OCI-LY3 (cell line): ENCODE results near the gene UPK2.
"Not testable (repeated sequence)": the region's sequence is repeated elsewhere in the genome, so short reads cannot be mapped to it uniquely, and the experiment has no call there.

Experiments
- H2AFZ ChIP-seq: fragments of 200-600, 300-600 bp; shearing (Covaris generic); 2 replicates; pipeline ENCODE4 v1.6.0; 2014; ENCODE audit warnings: antibody characterized with exemption, low read depth, low read length
- H3K27ac ChIP-seq: fragments of 200-600, 300-600 bp; sonication (generic); 2 replicates; pipeline ENCODE4 v1.5.1; 2014; ENCODE audit warnings: mild to moderate bottlenecking, low read length, moderate library complexity, mixed read lengths
- H3K27me3 ChIP-seq: fragments of 200-600, 300-600 bp; sonication (generic); 2 replicates; pipeline ENCODE4 v1.6.1; 2014; ENCODE audit warnings: low read depth, low read length, mixed read lengths
- H3K36me3 ChIP-seq: fragments of 200-600, 300-600 bp; sonication (generic); replicated peaks from 2 replicates; pipeline ENCODE3; 2014; ENCODE audit warnings: low read depth, low read length, mixed read lengths
- H3K4me1 ChIP-seq: fragments of 300-600, 200-600 bp; sonication (generic); 2 replicates; pipeline ENCODE4 v1.6.1; 2014; ENCODE audit warnings: low read length, mixed read lengths
- H3K4me2 ChIP-seq: fragments of 200-600, 300-600 bp; sonication (generic); 2 replicates; pipeline ENCODE4 v1.6.1; 2014; ENCODE audit warnings: low read length, mixed read lengths
- H3K4me3 ChIP-seq: fragments of 300-600, 200-600 bp; sonication (generic); 2 replicates; pipeline ENCODE4 v1.5.1; 2014; ENCODE audit warnings: antibody characterized with exemption, mild to moderate bottlenecking, low read length, moderate library complexity
- H3K79me2 ChIP-seq: fragments of 300-600, 200-600 bp; shearing (Covaris generic); 2 replicates; pipeline ENCODE4 v1.6.1; 2014; ENCODE audit warnings: mild to moderate bottlenecking, low read length, mixed read lengths
- H3K9ac ChIP-seq: fragments of 300-600, 200-600 bp; shearing (Covaris generic); 2 replicates; pipeline ENCODE4 v1.6.0; 2014; ENCODE audit warnings: mild to moderate bottlenecking, low read length, moderate library complexity
- H3K9me3 ChIP-seq: fragments of 200-600, 300-600 bp; shearing (Covaris generic); 2 replicates; pipeline ENCODE4 v1.6.1; 2014; ENCODE audit warnings: low read length, mixed read lengths; ENCODE audit not compliant: insufficient read depth
- H4K20me1 ChIP-seq: fragments of 200-600, 300-600 bp; sonication (generic); 2 replicates; pipeline ENCODE4 v1.6.1; 2016; ENCODE audit warnings: low read length, mixed read lengths; ENCODE audit not compliant: insufficient read depth
- CTCF ChIP-seq: fragments of 200-600, 300-600 bp; sonication (generic); IDR thresholded peaks from 2 replicates; pipeline ENCODE4 v1.5.1; 2014; ENCODE audit warnings: antibody characterized with exemption, low read length, low read depth
- EZH2phosphoT487 ChIP-seq: fragments of 200-600 bp; shearing (Covaris generic); IDR thresholded peaks from 2 replicates; pipeline ENCODE4 v1.6.1; 2018; ENCODE audit warnings: antibody characterized with exemption, mixed run types, low read depth

UPK2 gene

GRCh38 chr11:118953265-118953664, 2.8 kb upstream of the UPK2 start:
- no peak overlapping the region for H3K4me3 ChIP-seq

DNA sequence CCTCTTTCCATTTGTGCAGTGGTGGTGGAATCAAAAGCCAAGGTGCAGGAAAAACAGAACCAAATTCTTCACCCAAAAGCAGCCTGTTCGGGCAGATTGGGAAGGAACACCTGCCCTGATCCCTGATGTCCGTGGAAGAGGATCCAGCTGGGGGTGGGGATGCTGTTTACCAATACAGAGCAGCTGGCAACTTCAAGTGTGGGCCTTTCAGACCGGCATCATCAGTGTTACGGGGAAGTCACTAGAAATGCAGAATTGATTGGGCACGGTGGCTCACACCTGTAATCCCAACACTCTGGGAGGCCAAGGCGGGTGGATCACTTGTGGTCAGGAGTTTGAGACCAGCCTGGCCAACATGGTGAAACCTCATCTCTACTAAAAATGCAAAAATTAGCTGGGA, 2.1 kb upstream of the UPK2 start:
- H3K27me3 ChIP-seq: peaks cover 18% of the 10 kb centered on the region
- not testable (repeated sequence) for H3K4me3 ChIP-seq, H3K4me1 ChIP-seq, H3K9ac ChIP-seq, H2AFZ ChIP-seq, H3K79me2 ChIP-seq, H3K4me2 ChIP-seq, H3K36me3 ChIP-seq, H4K20me1 ChIP-seq, H3K9me3 ChIP-seq, H3K27ac ChIP-seq

More at GRCh38 chr11:118953265-118953664, 2.8 kb upstream of the UPK2 start:
- Histone ChIP-seq H3K27me3 (peaks cover 18% of the 10 kb centered on the region), H3K4me2 (no peak overlapping the region), H3K36me3 (no peaks in the 10 kb centered on the region), H4K20me1 (no peaks in the 10 kb centered on the region), H3K9ac (no peak overlapping the region), H3K79me2 (no peaks in the 10 kb centered on the region), H3K4me1 (no peaks in the 10 kb centered on the region), H2AFZ (no peak overlapping the region), H3K9me3 (no peaks in the 10 kb centered on the region), H3K27ac (no peak overlapping the region)
- TF ChIP-seq CTCF: no peak
- no peak for TF ChIP-seq EZH2phosphoT487

DNA sequence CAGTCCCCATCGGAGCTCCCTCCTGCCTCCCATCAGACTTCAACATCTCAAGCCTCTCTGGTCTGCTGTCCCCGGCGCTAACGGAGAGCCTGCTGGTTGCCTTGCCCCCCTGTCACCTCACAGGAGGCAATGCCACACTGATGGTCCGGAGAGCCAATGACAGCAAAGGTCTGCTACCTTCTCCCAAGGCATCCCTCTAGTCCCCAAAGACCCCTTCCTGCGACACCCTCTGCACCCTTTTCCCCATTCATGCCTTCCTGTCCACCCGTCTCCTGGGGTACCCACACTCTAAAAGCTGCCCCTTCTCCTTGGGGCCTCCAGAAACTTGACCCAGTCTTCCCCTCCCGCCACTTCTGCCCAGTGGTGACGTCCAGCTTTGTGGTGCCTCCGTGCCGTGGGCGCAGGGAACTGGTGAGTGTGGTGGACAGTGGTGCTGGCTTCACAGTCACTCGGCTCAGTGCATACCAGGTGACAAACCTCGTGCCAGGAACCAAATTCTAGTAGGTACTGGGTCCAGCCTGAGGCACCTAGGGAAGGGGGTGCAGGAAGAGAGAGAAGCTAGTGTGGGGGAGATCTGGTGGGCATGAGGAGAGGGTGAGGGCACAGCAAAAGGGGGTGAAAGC, 860 bp downstream of the UPK2 start:
- no peaks in the 10 kb centered on the region for H4K20me1 ChIP-seq
- peaks cover 14% of the 10 kb centered on the region for H3K27me3 ChIP-seq
- no peak overlapping the region for H3K4me3 ChIP-seq
- H3K4me2 ChIP-seq: no peak overlapping the region
- H3K79me2 ChIP-seq: no peaks in the 10 kb centered on the region
- no peak overlapping the region for H2AFZ ChIP-seq
- H3K9me3 ChIP-seq: no peaks in the 10 kb centered on the region
- no peaks in the 10 kb centered on the region for H3K4me1 ChIP-seq
- H3K9ac ChIP-seq: no peak overlapping the region
- H3K36me3 ChIP-seq: no peaks in the 10 kb centered on the region
- no peak overlapping the region for H3K27ac ChIP-seq
- TF ChIP-seq EZH2phosphoT487: no peak
- TF ChIP-seq CTCF: 0 out of 2 replicates have a peak, but pooled peaks have one; percentile 2

- TF ChIP-seq CTCF (no peak), EZH2phosphoT487 (no peak)
- H3K4me3 ChIP-seq: no peak overlapping the region
- peaks cover 13% of the 10 kb centered on the region for H3K27me3 ChIP-seq
- no peak overlapping the region for H3K4me2 ChIP-seq
- H4K20me1 ChIP-seq: no peaks in the 10 kb centered on the region
- H3K4me1 ChIP-seq: no peaks in the 10 kb centered on the region
- no peak overlapping the region for H3K27ac ChIP-seq
- no peak overlapping the region for H2AFZ ChIP-seq
- no peaks in the 10 kb centered on the region for H3K36me3 ChIP-seq
- no peaks in the 10 kb centered on the region for H3K79me2 ChIP-seq
- no peaks in the 10 kb centered on the region for H3K9me3 ChIP-seq
- H3K9ac ChIP-seq: no peak overlapping the region
Measured at GRCh38 chr11:118957549-118957948, 1.5 kb downstream of the UPK2 start.
